HepG2 (cell line): Measurements from ENCODE around the gene HNRNPUL1. TPM values are rescaled to one million over a fixed set of nuclear protein-coding genes. Genes with fewer than 3 reads are reported as not detected.

Experiments
- ARNTL ChIP-seq: sonication (generic); formaldehyde crosslinking; IDR thresholded peaks from 2 replicates; pipeline ENCODE4 v1.4.0; 2020; ENCODE audit warnings: mild to moderate bottlenecking, missing genetic modification reagents
- BCL6 ChIP-seq: IDR thresholded peaks from 2 replicates; pipeline ENCODE4 v1.6.1; 2016; ENCODE audit warnings: missing genetic modification reagents, missing compliant biosample characterization
- FOXJ3 ChIP-seq: sonication (generic); formaldehyde crosslinking; IDR thresholded peaks from 2 replicates; pipeline ENCODE4 v1.4.0; 2020; ENCODE audit warnings: missing genetic modification reagents, mild to moderate bottlenecking, borderline replicate concordance
- IRF1 ChIP-seq: sonication (generic); formaldehyde crosslinking; IDR thresholded peaks from 2 replicates; pipeline ENCODE4 v1.4.0; 2020; ENCODE audit warnings: low read depth, mild to moderate bottlenecking, missing genetic modification reagents
- NR2F1 ChIP-seq, 2 experiments: fragments of 450-650 bp in 1 of 2; formaldehyde crosslinking in 1 of 2; IDR thresholded peaks; 2 replicates each; pipeline versions ENCODE4 v1.5.0 to v1.6.1; 2016 to 2020; ENCODE audit warnings: mild to moderate bottlenecking in 1 of 2, missing compliant biosample characterization in 1 of 2, missing genetic modification reagents in 1 of 2, moderate library complexity in 1 of 2
- NRL ChIP-seq: sonication (generic); formaldehyde crosslinking; IDR thresholded peaks from 2 replicates; pipeline ENCODE4 v1.5.0; 2020; ENCODE audit warnings: missing genetic modification reagents, mild to moderate bottlenecking, moderate library complexity, borderline replicate concordance
- RBFOX2 ChIP-seq: fragments of 200-400 bp; formaldehyde crosslinking; IDR thresholded peaks from 2 replicates; pipeline ENCODE4 v1.6.1; 2017; ENCODE audit warnings: low read depth, mild to moderate bottlenecking, low read length
- ZBTB4 ChIP-seq: sonication (generic); formaldehyde crosslinking; IDR thresholded peaks from 2 replicates; pipeline ENCODE4 v1.4.0; 2020; ENCODE audit warnings: missing genetic modification reagents, mild to moderate bottlenecking, borderline replicate concordance
- ZNF282 ChIP-seq: fragments of 450-650 bp; IDR thresholded peaks from 2 replicates; pipeline ENCODE4 v1.6.1; 2018; ENCODE audit not compliant: partially characterized antibody
- ZNF34 ChIP-seq: sonication (generic); formaldehyde crosslinking; IDR thresholded peaks from 2 replicates; pipeline ENCODE4 v1.4.0; 2020; ENCODE audit warnings: mild to moderate bottlenecking, missing genetic modification reagents, borderline replicate concordance
- ZNF501 ChIP-seq: sonication (generic); formaldehyde crosslinking; IDR thresholded peaks from 2 replicates; pipeline ENCODE4 v1.5.1; 2020; ENCODE audit warnings: mild to moderate bottlenecking, moderate library complexity, missing genetic modification reagents
- ZNF609 ChIP-seq: sonication (generic); formaldehyde crosslinking; IDR thresholded peaks from 2 replicates; pipeline ENCODE4 v1.4.0; 2020; ENCODE audit warnings: mild to moderate bottlenecking, missing genetic modification reagents, borderline replicate concordance
- ZNF788 ChIP-seq: sonication (generic); formaldehyde crosslinking; IDR thresholded peaks from 2 replicates; pipeline ENCODE4 v1.5.0; 2020; ENCODE audit warnings: mild to moderate bottlenecking, missing genetic modification reagents, borderline replicate concordance
- polyA plus RNA-seq, 8 experiments: library from polyadenylated mRNA; depleted of rRNA in 3 of 8; stranded (reverse) in 7 of 8; unstranded in 1 of 8; fragments of >200 nt; fragmentation: Illumina TruSeq in 4 of 8; extraction: Trizol in 4 of 8; gene quantifications; 2 replicates each; pipeline versions ENCODE4 v1.2.1 to v1.2.3, GENCODE V29; 2011 to 2016; ENCODE audit warnings: low read depth in 4 of 8, missing spikeins in 1 of 8, mixed read lengths in 1 of 8; ENCODE audit not compliant: insufficient read depth in 1 of 8
- total RNA-seq, 5 experiments: library from RNA; depleted of rRNA; stranded (reverse); fragments of >200 nt; fragmentation: Illumina TruSeq; extraction: Trizol; gene quantifications; 2 replicates each; pipeline ENCODE4 v1.2.3, GENCODE V29; 2016; ENCODE audit warnings: low read depth in 1 of 5

HNRNPUL1 gene
- total and polyA plus RNA-seq, 2 of the 13 experiments (the other 11 are each of a cell fraction or from before 2014, with no cell fraction given) = 30.9 to 81.7 TPM

- TF ChIP-seq IRF1 (CRISPR knock-in tag) (no peak), BCL6 (CRISPR knock-in tag) (0 out of 2 replicates have a peak, but pooled peaks have one; percentile 10), NR2F1 (CRISPR knock-in tag; IDR thresholded peaks at IDR 0.05) (no peak), NRL (CRISPR knock-in tag) (0 out of 2 replicates have a peak, but pooled peaks have one; percentile 60), FOXJ3 (CRISPR knock-in tag) (no peak), ZNF788 (CRISPR knock-in tag) (peak; percentile 38; the same call in 1 of the 2 replicates), ARNTL (no peak), RBFOX2 (peak; percentile 48), ZBTB4 (CRISPR knock-in tag) (no peak), ZNF282 (no peak), ZNF501 (CRISPR knock-in tag) (0 out of 2 replicates have a peak, but pooled peaks have one; percentile 12), ZNF609 (CRISPR knock-in tag) (peak; percentile 59; the same call in 1 of the 2 replicates), ZNF34 (no peak)
Observed at GRCh38 chr19:41323430-41324125, 59.4 kb downstream of the HNRNPUL1 start (continued).
